ENCODE results near the gene SHMT1.

DNA sequence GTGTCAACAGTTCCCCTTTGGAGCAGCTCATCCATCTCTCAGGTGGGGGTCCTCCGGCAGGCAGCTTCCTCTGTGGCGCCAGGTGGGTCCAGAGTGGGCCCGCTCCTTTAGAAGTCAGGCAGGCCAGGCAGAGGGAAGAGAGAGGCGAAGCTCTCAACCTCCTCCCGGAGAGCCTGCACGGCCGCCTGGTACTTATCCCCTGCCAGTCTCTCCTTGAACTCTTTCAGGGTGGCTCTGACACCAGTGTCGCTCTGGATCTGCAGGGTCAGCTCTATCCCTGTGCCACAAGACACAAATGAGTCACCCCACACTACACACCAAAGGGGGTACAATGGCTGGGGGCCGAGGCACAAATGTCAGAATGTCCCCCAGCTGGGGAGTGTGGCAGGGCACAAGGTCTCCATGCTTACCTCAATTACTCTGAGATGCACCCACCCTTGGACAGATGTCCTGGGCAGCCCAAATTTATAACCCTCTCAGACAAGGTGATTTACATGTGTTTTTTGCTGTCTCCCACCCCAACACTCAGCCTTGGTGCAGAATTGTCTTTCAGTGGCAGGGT lies 34.6 kb downstream of the SHMT1 start:
- TF ChIP-seq CTCF (conservative IDR thresholded peaks at IDR 0.05; ENCODE audit: low read depth, low read length): no peak
- TF ChIP-seq, protein P1, sequence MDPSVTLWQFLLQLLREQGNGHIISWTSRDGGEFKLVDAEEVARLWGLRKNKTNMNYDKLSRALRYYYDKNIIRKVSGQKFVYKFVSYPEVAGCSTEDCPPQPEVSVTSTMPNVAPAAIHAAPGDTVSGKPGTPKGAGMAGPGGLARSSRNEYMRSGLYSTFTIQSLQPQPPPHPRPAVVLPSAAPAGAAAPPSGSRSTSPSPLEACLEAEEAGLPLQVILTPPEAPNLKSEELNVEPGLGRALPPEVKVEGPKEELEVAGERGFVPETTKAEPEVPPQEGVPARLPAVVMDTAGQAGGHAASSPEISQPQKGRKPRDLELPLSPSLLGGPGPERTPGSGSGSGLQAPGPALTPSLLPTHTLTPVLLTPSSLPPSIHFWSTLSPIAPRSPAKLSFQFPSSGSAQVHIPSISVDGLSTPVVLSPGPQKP (IDR thresholded peaks at IDR 0.05; ENCODE audit: borderline replicate concordance, low read depth, low read length): no peak
- TF ChIP-seq POLR2A (IDR thresholded peaks at IDR 0.05; ENCODE audit: low read depth, low read length): no peak
- no peak for TF ChIP-seq MXI1 (IDR thresholded peaks at IDR 0.05; ENCODE audit: borderline replicate concordance, low read depth, low read length)
- no peak for TF ChIP-seq MAFK (IDR thresholded peaks at IDR 0.05; ENCODE audit: low read depth, low read length)
- no peak for TF ChIP-seq FOS (IDR thresholded peaks at IDR 0.05; ENCODE audit: low read depth, low read length)
- TF ChIP-seq USF2 (IDR thresholded peaks at IDR 0.05; ENCODE audit: low read depth, low read length): no peak
- no peak for TF ChIP-seq CHD1 (IDR thresholded peaks at IDR 0.05; ENCODE audit: low read depth, low read length)
- no peak for TF ChIP-seq MAZ (IDR thresholded peaks at IDR 0.05; ENCODE audit: borderline replicate concordance, low read depth, low read length)
- no peak for TF ChIP-seq SMC3 (IDR thresholded peaks at IDR 0.05; ENCODE audit: low read depth, low read length)
- no peak for TF ChIP-seq RAD21 (IDR thresholded peaks at IDR 0.05; ENCODE audit: low read length)
- TF ChIP-seq RCOR1 (IDR thresholded peaks at IDR 0.05; ENCODE audit: insufficient replicate concordance, low read length): no peak
- TF ChIP-seq BHLHE40 (IDR thresholded peaks at IDR 0.05; ENCODE audit: low read depth, low read length): no peak
- no peak for TF ChIP-seq CEBPB (IDR thresholded peaks at IDR 0.05; ENCODE audit: low read depth, low read length)

Data from IMR-90 (cell line).